ENCODE measurements around the gene RHOV.

DNA sequence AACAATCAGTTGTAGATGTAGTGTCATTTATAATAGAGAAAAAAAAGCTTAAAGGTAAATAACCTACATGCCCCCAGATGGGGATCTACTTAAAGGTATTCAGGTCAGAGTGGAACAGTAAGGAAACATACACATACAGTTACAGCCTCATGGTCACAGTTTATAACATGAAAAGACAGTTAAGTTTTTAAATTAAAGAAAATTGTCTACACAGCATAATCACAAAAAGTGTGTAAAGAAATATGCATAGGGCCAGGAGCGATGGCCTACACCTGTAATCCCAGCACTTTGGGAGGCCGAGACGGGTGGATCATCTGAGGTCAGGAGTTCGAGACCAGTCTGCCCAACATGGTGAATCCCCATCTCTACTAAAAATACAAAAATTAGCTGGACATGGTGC is 6.8 kb downstream of the RHOV start:
- TF ChIP-seq, protein P1, sequence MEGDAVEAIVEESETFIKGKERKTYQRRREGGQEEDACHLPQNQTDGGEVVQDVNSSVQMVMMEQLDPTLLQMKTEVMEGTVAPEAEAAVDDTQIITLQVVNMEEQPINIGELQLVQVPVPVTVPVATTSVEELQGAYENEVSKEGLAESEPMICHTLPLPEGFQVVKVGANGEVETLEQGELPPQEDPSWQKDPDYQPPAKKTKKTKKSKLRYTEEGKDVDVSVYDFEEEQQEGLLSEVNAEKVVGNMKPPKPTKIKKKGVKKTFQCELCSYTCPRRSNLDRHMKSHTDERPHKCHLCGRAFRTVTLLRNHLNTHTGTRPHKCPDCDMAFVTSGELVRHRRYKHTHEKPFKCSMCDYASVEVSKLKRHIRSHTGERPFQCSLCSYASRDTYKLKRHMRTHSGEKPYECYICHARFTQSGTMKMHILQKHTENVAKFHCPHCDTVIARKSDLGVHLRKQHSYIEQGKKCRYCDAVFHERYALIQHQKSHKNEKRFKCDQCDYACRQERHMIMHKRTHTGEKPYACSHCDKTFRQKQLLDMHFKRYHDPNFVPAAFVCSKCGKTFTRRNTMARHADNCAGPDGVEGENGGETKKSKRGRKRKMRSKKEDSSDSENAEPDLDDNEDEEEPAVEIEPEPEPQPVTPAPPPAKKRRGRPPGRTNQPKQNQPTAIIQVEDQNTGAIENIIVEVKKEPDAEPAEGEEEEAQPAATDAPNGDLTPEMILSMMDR (conservative IDR thresholded peaks at IDR 0.05): no peak
- TF ChIP-seq ZFX (IDR thresholded peaks at IDR 0.05): no peak

All from C4-2B (cell line).